ENCODE data around the gene CDK5RAP2.

CDK5RAP2 gene

DNA sequence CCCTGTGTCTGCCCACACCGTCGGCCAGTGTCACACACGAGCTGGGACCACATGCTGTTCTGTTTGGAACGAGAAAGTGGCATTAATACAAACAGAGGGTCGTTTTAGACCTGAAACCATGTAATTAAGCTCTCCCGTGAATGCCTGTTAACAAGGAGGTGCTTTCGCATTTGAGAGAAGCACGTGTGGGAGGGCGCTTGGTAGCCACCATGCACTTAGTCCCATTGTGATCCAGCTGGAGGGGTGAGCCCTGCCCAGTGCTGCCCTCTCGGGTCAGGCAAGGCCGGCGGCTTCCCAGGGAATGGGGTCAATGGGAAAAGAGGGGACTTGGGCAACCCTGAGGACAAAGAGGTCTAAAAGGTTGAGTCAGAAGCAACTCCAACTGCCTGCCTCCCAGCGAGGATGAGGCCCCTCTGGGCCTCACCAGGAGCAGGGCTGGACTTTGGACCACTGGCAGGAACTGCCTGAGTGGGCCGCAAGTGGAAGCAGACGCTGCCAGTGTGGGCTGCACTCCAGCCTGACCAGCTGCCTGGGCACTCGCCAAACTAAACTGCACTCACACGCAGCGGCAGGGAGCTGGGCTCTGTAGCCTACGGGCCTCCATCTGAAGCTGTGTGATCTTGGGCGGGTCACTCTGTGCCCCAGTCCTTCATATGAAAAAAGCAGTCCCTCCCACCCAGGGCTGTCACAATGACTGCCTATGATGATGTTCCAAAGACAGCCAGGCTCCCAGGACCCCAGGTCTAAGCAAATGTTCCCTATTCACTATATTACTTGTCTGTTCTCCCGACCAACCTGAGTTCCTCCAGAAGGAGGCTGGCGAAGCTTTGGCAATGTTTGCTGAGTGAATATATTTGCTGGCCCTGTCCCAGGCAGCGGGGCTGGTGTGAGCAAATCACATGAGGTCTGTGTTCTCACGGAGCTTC lies 195.7 kb downstream of the CDK5RAP2 start:
- no peak for DNase-seq (ENCODE audit: low read depth in 3 of 3)

DNA sequence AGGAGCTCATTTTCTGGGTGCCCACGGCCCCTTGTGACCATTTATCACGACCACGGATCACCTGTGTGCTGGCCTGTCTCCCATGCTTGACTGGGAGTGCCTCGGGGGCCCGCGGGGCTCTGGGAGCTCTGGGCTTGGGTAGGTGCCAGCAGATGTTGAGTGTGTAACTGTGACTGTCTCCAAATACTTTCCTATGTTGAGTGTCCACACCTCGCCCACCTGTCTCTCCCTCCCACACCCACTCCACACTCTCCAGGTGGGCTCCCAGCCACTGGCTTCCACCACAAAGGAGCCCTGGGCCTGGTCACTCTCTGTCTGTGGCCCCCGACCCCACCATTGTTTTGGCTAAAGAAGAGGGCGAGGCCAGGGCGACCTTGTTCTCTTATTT lies 196.4 kb downstream of the CDK5RAP2 start:
- no peak for DNase-seq (ENCODE audit: low read depth in 3 of 3)

DNA sequence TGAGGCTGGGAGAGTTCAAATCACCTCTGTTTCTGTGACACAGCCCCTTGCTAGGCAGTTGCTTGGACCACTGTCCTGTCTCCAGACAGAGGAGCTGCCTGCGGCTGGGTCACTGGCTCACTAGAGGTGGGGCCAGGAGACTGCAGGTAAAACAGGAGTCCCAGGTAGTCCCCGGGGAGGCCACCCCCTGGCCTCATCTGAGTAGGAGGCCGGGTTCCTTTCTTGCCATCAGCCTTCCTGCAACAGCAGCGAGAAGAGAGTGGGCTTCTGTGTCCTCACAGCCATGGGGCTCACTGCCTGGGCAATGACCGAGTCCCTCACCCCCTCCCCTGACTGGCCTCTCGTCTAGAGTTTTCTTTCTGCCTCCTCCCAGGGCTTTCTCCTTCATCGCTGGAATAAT lies 197.5 kb downstream of the CDK5RAP2 start:
- no peak for DNase-seq (ENCODE audit: low read depth in 3 of 3)

DNA sequence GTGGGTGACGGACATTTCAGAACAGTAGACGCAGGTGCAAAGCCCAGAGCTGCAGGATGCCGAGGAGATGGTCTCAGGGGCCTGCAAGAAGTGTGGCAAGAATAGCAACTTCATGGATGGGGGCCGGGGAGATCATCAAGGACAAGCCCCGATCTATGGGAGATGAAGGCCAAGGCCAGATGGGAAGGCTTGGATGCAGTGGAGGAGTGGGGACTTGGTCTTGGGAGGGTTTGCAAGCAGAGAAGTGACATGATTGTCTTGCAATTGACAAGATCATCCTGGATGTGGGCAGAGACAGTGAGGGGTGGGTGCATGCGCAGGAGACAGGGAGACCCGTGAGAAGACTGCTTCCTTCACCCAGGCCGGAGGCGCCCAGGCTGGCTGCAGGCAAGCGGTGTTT lies 198.1 kb downstream of the CDK5RAP2 start:
- DNase-seq (ENCODE audit: low read depth in 3 of 3), result no peak

DNA sequence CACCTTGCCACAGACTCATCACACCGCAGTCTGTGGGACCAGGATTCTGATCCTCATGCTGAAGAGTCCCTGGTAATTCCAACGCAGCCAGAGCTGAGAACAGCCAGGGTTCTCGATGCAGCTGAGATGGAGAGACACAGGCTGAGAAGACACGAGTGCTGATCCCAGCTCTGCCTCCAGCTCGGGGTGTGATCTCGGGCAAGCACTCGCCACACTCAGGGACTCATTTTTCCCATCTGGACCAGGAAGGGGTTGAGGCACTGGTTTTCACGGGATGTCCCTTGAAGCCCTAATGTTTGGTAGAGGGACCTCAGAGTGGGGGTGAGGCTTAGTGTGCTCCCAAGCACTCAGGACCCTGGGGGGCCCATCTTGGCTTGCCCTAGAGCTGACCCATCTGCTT lies 200.4 kb downstream of the CDK5RAP2 start:
- DNase-seq (ENCODE audit: low read depth in 3 of 3), result no peak

DNA sequence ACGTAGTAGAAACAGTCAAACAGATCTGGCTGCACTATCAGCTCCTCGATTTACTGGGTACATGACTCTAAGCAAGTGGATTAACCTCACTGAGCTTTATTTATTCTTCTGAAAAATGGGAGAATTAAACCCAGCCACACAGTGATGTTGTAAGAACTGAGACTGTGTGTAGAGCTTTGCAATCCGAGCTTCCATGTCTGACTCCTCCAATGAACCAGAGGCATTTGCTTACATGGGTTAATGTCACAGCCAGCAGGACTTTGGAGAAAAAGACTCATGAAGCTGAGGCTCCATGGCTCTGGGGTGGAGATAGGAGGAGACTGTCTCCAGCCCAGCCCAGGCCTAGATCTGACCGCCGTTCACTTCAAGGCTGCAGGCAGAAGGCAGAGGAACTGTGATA lies 201.3 kb downstream of the CDK5RAP2 start:
- DNase-seq (ENCODE audit: low read depth in 3 of 3), result no peak

DNA sequence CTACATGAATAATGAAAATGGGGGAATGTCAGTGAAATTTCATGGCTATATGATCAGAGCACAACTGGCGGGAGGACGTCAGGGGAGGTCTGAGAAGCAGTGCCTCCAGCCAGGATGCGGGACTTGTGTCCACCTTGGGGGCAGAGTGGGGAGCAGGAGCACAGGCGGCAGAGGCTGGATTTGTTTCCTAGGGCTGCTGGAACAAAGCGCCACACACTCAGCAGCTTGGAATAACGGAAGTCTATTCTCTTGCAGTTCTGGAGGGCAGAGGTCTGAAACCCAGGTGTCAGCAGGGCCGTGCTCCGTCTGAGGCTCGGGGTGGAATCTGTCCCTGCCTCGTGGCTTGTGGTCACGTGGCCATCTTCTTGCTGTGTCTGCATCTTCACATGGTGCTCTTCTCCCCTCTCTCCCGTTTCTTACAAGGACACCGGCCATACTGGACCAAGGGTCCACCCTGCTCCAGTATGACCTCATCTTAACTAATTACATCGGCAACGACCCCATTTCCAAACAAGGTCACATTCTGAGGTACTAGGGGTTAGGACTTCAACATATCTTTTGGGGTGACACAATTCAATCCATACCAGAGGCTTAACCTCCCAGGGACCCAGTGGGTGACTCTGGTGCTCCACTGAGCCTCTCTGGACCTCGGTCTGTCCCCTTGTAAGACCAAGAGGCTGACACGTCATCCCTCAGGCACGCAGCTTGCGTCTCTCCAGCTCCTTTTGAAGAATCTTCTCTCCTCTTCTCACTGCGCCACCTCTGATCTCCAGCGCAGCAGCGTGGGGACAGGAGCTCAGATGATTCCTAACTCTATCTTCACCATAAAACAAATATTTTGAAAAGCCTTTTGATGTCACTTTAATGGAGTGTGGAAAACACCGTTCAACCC lies 202.5 kb downstream of the CDK5RAP2 start:
- no peak for DNase-seq (ENCODE audit: low read depth in 3 of 3)

DNA sequence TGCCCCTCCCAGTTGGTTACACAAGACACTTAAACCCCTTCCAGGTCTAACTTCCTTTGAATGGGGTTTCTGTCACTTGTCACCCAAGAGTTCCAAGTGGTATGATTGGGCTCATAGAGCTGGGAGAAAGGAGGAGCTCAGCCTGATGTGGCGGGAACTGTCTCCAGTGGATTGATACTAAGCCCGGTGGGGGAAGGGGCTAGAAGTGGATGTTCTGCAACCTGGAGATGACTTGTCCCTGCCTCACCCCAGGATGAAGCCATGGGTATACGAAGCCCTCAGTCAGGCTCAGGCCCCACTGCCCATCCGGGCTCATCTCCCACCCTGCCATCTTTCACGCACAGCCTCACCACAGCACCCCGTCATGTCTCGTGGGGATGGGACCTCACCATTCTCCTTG lies 203.9 kb downstream of the CDK5RAP2 start:
- DNase-seq (ENCODE audit: low read depth in 3 of 3), result no peak

DNA sequence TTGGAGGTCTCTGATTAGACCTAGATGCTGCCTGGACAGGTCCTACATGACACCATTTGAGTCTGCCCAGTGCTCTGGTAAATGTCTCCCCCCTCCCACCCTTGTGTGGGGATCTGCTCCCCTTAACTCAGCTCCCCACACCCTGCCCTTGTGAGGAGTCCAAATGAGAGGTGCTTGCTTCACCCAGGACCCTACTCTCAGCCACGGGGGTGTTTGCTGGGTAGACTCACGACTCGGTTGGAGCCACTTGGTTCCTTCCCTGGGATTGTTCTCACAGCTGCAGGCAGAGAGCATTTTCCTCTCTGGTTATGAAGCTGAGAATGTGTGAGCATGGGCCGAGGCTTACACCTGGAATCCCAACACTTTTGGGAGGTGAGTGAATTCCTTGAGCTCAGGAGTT lies 204.7 kb downstream of the CDK5RAP2 start:
- DNase-seq (ENCODE audit: low read depth in 3 of 3), result no peak

DNA sequence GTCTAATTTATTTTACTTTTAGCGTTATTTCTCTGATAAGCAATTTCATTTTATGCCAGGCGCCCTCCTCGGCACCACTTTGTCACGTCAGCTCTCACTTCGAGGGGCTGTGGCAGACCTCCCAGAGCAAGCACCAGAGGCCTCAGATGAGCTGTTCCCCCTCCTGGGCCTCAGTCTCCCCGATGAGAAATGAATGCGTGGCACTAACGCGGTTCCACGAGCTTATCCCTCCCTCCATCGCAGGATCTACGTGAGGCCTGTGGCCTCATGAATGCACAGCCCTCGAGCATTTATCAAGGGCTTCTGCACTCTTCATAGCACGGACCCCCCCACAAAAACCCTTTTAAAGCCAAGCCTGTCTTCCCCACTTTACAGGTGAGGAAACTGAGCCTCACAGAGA lies 205.2 kb downstream of the CDK5RAP2 start:
- no peak for DNase-seq (ENCODE audit: low read depth in 3 of 3)

DNA sequence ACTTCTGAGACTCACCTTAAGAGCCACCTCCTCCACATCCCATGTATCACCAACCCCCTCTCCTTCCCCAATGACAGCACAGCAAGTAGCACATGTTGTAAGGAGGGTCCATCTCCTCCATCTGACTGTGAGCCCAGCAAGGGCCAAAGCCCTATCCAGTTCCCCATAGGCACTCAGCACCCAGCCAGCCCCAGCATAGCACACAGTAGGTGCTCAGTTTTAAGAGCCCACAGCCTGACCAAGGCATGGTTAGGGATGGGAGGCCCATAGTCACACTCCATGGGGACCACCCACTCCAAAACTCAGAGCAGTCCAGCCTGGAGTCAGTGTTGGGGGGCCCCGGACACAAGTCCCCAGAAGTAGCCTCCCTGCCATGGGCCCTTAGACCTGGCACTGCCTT lies 205.7 kb downstream of the CDK5RAP2 start:
- DNase-seq (ENCODE audit: low read depth in 3 of 3), result no peak

DNA sequence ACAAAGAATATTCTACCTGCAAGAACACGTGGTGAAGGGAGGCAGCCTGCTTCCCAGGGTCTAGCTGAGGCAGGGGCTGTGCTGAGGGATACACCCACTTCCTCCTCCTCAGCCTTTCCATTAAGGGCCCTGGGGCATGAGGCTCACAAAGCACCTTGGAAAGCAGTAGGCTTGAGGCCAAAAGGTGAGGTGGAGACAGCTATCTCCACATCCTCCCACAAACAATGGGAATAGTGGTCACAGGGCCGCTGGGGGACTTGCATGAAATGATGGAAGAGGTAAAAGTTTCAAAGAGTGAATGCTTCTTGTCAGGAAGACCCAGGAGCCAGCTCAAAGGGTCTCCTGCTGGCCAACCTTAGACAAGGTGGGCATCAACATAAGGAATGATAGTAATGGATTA lies 207.9 kb downstream of the CDK5RAP2 start:
- DNase-seq (ENCODE audit: low read depth in 3 of 3), result no peak

DNA sequence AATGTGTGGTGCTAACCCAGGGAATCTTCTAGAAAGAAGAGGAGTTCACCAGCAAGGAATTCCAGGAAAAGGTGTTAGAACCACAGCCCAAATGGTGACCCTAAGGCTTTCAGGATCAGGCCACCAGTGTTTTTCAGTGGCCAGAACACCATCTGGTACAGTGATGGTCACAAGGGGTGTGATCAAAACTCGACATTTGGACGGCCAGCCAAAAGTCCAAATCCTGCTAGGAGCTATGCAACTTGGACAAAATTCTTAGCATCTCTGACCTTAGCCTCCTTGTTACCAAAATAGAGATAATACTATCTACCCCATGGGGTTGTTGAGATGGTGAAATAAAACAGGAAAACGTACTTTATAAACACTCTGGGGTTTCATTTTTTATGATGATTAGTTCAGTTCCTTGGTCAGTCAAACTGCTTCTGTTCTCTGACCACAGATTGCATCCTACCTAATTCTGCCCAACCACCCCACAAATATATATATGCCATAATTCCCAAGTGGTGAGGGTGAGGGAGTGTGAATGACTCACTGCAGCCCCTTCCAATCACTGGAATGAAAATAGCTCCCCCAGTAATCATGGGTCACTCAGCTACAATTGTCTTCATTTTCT lies 210.3 kb downstream of the CDK5RAP2 start:
- no peak for DNase-seq (ENCODE audit: low read depth in 3 of 3)

DNA sequence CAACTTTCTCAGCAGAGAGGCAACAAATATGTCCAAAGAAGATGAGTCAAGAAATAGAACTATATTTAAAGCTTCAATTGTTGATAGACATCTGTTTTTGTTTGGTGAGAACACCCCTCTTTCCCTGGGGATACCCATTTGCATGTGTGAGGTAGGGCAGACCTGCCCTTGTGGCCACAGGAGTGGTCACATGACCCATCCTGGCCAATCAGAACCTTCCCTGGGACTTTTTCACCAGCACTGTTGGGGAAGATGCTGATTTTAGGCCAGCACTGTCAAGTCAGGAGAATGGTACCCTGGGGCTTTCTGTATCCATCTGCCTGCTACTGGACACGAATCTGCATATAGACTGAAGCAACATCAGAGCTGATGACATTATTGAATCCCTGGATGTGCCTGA lies 211.2 kb downstream of the CDK5RAP2 start:
- DNase-seq (ENCODE audit: low read depth in 3 of 3), result no peak

DNA sequence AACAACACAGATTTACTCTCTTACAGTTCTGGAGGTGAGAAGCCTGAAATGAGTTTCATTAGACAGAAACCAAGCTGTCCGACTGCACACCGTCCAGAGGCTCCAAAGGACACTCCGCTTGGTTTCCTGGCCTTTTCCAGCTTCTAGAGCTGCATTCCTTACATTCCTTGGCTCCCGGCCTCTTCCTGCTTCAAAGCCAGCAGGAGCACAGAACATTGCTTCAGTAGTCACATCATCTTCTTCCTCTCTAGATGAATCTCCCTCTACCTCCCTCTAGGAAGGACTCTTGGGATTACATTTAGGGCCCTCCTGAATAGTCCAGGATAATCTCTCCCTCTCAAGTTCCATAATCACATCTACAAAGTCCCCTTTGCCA lies 213.3 kb downstream of the CDK5RAP2 start:
- DNase-seq (ENCODE audit: low read depth in 3 of 3), result no peak

DNA sequence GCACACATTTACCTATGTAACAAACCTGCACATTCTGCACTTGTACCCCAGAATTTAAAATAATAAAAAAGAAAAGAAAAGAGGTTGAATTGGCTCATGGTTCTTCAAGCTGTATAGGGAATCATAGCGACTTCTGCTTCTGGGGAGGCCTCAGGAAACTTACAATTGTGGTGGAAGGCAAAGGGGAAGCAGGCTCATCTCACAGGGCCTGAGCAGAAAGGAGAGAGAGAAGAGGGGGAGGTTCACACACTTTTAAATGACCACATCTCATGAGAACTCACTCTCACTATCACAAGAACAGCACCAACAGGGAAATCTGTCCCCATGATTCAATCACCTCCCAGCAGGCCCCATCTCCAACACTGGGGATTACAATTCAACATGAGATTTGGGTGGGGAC lies 214.6 kb downstream of the CDK5RAP2 start:
- DNase-seq (ENCODE audit: low read depth in 3 of 3), result no peak

DNA sequence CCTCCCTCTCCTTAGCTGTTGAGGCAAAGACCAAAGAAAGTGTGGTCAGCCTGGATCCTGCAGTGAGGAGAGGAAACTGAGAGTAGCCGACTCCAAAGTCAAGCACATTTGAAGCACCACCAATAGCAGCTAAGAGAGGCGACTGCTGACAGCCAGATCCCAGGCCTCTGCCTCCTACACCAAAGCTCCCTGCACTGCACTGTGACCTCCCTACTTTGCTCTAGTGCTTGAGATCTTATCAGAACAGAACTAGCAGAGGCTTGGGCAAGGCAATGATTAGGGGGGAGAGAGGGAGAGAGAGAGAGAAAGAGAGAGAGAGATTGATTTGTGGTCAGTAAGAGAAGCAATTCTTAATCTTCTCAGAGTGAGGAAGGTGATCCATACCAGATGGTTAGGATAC lies 216.3 kb downstream of the CDK5RAP2 start:
- no peak for DNase-seq (ENCODE audit: low read depth in 3 of 3)

DNA sequence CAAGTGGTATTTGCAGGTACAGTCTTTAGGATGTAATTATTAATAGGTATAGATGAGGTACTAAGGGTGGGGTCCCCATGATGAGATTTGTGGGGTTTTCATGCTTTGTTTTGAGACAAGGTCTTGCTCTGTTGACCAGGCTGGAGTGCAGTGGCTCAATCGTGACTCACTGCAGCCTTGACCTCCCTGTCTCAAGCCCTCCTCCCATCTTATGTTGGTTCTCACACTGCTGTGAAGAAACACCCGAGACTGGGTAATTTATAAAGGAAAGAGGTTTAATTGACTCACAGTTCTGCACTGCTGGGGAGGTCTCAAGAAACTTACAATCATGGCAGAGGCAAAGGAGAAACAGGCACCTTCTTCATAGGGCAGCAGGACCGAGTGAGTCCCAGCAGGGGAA lies 217.5 kb downstream of the CDK5RAP2 start:
- DNase-seq (ENCODE audit: low read depth in 3 of 3), result no peak

DNA sequence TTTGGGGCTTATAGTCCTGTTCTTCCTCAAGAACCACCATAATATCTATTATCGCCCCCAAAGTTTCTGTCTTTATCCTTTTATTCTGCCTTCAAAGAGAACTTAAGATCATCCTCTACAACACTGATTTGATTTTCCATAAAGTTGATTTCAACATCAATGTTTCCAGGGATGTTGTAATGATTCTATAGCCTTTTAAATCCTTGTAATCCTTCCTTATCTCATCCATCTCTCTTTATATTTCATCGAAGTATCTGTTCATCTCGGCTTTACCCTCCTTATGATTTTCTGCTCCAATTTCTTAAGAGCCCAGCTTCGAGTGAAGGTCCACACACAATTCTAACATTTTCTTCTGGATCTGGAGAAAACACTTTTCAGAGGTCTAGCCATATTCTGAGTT lies 218.4 kb downstream of the CDK5RAP2 start:
- no peak for DNase-seq (ENCODE audit: low read depth in 3 of 3)

DNA sequence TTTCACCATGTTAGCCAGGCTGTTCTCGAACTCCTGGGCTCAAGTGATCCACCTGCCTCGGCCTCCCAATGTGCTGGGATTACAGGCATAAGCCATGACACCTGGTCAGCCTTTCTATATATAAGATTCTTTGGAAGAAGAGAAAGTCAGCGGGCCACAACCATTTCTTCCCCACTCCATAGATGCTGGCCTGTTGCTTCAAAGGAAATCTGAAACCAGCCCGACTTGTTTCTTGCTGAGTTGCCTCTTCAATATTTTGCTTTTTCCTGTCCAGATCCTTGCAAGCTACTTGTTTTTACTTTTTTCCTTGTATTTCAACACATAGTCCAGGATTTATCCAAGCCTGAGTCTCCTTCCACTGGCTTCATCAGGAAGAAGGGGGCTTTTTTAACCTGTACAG lies 219.5 kb downstream of the CDK5RAP2 start:
- no peak for DNase-seq (ENCODE audit: low read depth in 3 of 3)

DNA sequence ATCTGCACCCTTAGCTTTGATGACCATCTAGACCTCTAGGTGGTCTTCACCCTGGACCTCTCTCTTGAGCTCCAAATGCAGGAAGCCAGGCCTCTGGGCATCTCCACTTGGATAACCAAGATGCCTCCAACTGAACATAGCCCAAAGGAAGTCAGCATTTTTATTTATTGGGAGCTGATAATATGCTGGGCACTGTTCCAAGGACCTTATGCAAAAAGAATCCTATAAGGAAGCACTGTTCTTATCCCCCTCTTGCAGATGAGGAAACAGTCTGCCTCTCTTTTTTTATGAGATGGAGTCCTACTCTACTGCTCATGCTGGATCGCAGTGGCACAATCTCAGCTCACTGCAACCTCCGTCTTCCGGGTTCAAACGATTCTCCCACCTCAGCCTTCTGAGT lies 219.9 kb downstream of the CDK5RAP2 start:
- no peak for DNase-seq (ENCODE audit: low read depth in 3 of 3)

DNA sequence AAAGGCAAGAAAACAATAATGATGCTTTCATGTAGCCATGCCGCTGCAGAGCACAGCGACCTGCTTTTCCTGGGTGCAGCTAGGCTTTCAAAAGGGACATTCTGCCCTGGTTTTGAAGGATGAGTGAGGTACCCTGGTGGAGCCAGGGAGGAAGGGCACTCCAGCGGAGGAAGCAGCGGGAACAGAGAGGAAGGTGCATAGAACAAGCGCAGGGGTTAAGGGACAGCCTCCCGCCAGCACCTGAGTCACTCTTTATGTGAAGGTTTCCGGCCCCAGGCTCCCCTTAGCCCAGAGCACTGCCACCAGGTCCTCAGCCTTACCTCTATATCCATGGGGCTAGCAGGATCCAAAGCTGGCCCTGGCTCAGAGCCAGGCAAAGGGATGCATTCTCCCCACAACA lies 221.1 kb downstream of the CDK5RAP2 start:
- no peak for DNase-seq (ENCODE audit: low read depth in 3 of 3)

DNA sequence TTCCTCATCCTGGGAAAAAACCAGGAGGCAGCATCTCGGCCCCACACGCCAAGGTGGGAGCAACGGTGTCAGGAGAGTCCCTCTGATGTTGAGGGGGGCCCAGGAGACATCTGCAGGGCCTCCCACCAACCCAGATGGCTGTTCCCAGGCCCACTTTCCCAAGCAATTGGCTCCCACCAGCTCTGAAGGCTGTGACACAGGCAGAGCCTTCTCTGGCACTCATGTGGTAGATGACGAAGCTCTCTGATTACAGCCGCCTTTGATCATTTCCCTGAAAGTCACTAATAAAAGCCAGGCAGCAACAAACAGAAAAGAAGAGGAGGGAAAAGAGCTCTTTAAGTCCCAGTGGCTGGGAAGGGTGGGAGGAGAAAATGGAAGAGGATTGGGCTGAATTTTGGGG lies 226.5 kb downstream of the CDK5RAP2 start:
- DNase-seq (ENCODE audit: low read depth in 3 of 3), result no peak
